ENCODE measurements around the gene HMOX2. TPM values are rescaled to one million over a fixed set of nuclear protein-coding genes. Genes with fewer than 3 reads are reported as not detected.
A peak's percentile ranks its signal among the peaks of the same experiment; 100 is the strongest.

The HMOX2 gene
- total RNA-seq, 1 donor from 2014 or later: 46.4 TPM

DNA sequence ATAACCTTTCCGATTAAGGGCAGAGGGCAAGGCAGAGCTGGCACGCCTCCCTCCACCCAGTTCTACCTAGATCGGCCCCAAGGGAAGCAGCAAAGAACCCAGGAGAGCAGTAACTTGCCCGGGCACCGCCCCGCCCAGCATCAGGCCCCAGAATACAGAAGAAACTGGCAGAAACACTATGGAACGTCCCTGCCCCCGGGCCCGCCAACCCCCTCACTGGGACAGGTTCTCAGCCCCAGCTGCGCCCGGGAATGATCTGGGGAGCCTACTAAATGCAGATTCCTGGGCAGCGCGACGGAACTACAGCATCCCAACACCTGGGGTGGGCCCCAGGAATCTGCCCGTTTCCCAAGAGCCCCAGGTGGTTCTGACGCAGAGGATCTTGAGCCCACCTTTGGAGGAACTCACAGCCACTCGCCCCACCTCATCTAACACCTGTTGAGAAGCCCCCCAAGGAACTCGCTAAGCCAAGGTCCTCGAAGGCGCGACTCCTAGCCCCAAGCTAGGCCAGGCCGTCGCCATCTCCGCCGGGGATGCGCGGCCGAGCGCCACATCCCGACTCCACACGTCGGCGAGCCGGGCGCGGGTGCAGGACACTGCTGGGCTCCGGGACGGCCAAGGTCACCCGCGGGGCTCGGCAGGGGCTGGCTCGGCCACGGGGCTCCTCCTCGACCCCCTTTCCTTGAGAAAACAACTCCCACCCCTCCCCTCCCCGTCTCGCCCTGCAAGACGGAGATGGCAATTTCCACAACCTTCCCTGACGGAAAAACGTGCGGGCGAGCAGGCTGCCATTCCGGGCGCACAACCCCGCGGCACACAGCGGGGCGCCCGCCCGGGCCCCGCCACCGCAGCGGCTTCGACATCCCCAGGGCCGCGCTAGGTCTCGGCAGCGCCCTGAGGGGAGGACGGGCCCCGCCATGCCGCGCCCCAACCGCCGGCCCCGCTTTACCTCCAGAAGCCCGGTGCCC, 61.5 kb downstream of the HMOX2 start:
- no peak for DNase-seq (ENCODE audit: low spot score)
- Mint-ChIP-seq H3K27me3 (ENCODE audit: low read depth) (no peaks in the 10 kb centered on the region), H3K4me1 (ENCODE audit: low read depth) (peaks cover 25% of the 10 kb centered on the region), H3K36me3 (ENCODE audit: low read depth) (peaks cover 4% of the 10 kb centered on the region), H3K4me3 (ENCODE audit: unreplicated experiment) (peak overlapping the region; percentile 79), H3K9me3 (ENCODE audit: low read depth) (peaks cover 9% of the 10 kb centered on the region), H3K27ac (ENCODE audit: unreplicated experiment) (peak overlapping the region; percentile 28)
- TF ChIP-seq, protein P1, sequence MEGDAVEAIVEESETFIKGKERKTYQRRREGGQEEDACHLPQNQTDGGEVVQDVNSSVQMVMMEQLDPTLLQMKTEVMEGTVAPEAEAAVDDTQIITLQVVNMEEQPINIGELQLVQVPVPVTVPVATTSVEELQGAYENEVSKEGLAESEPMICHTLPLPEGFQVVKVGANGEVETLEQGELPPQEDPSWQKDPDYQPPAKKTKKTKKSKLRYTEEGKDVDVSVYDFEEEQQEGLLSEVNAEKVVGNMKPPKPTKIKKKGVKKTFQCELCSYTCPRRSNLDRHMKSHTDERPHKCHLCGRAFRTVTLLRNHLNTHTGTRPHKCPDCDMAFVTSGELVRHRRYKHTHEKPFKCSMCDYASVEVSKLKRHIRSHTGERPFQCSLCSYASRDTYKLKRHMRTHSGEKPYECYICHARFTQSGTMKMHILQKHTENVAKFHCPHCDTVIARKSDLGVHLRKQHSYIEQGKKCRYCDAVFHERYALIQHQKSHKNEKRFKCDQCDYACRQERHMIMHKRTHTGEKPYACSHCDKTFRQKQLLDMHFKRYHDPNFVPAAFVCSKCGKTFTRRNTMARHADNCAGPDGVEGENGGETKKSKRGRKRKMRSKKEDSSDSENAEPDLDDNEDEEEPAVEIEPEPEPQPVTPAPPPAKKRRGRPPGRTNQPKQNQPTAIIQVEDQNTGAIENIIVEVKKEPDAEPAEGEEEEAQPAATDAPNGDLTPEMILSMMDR (IDR thresholded peaks at IDR 0.05): no peak

DNA sequence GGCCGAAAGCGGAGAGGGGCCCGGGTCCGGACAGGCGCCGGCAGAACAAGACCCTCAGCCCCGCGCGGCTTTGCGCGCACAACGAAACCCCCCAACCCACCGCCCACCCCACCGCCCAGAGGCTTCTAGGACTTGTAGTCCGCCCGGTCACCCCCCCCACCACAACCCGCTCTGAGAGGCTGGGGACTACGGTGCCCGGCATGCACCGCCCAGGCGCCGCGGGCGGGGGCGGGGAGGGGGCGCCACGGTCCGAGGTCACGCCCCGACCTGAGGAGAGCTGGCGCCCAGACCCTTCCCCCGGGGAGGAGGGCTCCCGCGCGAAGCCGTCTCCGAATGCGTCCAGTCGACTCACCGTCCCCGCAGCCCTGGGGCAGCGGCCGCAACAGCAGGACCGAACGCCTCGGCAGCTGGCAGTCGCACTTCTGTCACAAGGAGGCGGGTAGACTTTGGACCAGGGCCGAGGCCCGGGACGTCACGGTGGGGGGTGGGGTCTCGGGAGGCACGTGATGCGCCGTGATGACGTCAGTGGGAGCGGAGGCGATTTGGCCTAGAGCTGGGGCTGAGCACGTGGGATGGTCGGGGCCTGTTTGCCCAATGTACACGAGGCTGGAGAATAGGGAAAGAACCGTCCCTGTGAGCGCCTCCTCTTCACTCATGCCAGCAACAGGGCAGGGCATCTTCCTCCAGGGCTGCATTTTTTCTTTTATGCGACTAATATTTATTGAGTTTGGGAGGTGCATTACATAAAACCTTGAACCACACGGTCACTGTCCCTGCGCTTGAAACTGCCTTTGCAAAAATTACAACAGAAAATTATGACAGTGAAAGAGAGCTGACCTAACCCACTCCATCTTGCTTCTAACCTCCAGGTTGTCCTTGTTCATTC, 62.4 kb downstream of the HMOX2 start, which contains the start of gene CDIP1:
TSS of gene CDIP1 (minus strand) at position 424 of the 886 bp plus-strand sequence. CDS start 24,643 bp downstream, outside the sequence.
- Mint-ChIP-seq H3K9me3 (ENCODE audit: low read depth) (peaks cover 9% of the 10 kb centered on the region), H3K4me3 (ENCODE audit: unreplicated experiment) (peak within 1 kb of the TSS; percentile 79), H3K4me1 (ENCODE audit: low read depth) (peaks cover 25% of the 10 kb centered on the region), H3K36me3 (ENCODE audit: low read depth) (peaks cover 2% of the 10 kb centered on the region), H3K27ac (ENCODE audit: unreplicated experiment) (peak within 1 kb of the TSS; percentile 83), H3K27me3 (ENCODE audit: low read depth) (no peaks in the 10 kb centered on the region)
- DNase-seq (ENCODE audit: low spot score): peak; percentile 97
- TF ChIP-seq, protein P1 (IDR thresholded peaks at IDR 0.05): peak; percentile 54

DNA sequence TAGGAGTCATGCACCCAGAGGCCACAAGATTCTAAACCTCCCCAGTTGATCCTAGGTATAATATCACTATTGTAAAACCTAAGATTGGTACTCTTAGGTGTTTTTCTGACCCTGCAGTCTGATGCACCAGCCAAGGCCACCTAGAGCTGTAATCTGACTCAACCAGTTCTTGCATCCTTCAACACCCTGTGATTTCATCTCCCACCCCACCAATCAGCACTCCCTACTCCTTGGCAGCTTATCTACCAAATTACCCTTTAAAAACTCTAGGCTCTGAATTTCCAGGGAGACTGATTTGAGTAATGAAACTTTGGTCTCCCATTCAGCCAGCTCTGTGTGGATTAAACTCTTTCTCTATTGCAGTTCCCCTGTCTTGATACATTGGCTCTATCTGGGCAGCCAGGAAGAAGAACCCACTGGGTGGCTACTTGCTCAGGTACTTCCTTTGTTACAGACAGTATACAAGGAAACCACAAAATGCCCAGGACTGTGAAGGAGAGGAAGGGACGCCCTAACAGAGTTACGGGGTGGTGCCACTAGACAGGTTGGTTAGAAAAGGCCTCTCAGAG, 63.6 kb downstream of the HMOX2 start:
- TF ChIP-seq, protein P1 (IDR thresholded peaks at IDR 0.05): no peak
- peaks cover 25% of the 10 kb centered on the region for H3K4me1 Mint-ChIP-seq (ENCODE audit: low read depth)
- no peaks in the 10 kb centered on the region for H3K27me3 Mint-ChIP-seq (ENCODE audit: low read depth)
- no peak overlapping the region for H3K4me3 Mint-ChIP-seq (ENCODE audit: unreplicated experiment)
- H3K9me3 Mint-ChIP-seq (ENCODE audit: low read depth): peaks cover 9% of the 10 kb centered on the region
- H3K27ac Mint-ChIP-seq (ENCODE audit: unreplicated experiment): peak overlapping the region; percentile 41
- no peak for DNase-seq (ENCODE audit: low spot score)
- H3K36me3 Mint-ChIP-seq (ENCODE audit: low read depth): peaks cover 2% of the 10 kb centered on the region

DNA sequence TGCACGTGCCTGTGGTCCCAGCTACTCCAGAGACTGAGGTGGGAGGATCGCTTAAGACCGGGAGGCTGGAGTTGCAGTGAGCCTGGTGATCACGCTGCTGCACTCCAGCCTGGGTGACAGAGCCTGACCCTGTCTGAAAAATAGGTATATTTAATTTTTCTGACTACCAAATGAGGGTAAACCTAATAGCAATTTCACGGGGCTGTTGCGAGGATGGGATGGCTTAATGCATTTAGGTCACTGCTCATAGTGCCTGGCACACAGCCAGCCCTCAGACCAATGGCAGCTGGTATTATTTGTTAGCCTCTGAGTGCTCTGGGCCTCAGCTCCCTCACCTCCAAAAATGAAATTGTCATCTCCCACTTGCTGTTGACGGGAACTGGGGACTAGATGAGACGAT, 68.3 kb downstream of the HMOX2 start:
- H3K27ac Mint-ChIP-seq (ENCODE audit: unreplicated experiment): no peak overlapping the region
- H3K27me3 Mint-ChIP-seq (ENCODE audit: low read depth): no peaks in the 10 kb centered on the region
- peaks cover 2% of the 10 kb centered on the region for H3K36me3 Mint-ChIP-seq (ENCODE audit: low read depth)
- DNase-seq (ENCODE audit: low spot score): no peak
- no peak overlapping the region for H3K4me3 Mint-ChIP-seq (ENCODE audit: unreplicated experiment)
- H3K9me3 Mint-ChIP-seq (ENCODE audit: low read depth): peaks cover 5% of the 10 kb centered on the region
- TF ChIP-seq, protein P1 (IDR thresholded peaks at IDR 0.05): no peak
- H3K4me1 Mint-ChIP-seq (ENCODE audit: low read depth): no peaks in the 10 kb centered on the region

All from chondrocyte (in vitro differentiated cells).